GM12801 (cell line): Measurements from ENCODE around the gene MLPH.

Experiments
- CTCF ChIP-seq: IDR thresholded peaks from one replicate; pipeline ENCODE4 v1.5.1; 2011; ENCODE audit warnings: control low read depth; ENCODE audit not compliant: insufficient read length; ENCODE audit errors: extremely low read depth

The MLPH gene

DNA sequence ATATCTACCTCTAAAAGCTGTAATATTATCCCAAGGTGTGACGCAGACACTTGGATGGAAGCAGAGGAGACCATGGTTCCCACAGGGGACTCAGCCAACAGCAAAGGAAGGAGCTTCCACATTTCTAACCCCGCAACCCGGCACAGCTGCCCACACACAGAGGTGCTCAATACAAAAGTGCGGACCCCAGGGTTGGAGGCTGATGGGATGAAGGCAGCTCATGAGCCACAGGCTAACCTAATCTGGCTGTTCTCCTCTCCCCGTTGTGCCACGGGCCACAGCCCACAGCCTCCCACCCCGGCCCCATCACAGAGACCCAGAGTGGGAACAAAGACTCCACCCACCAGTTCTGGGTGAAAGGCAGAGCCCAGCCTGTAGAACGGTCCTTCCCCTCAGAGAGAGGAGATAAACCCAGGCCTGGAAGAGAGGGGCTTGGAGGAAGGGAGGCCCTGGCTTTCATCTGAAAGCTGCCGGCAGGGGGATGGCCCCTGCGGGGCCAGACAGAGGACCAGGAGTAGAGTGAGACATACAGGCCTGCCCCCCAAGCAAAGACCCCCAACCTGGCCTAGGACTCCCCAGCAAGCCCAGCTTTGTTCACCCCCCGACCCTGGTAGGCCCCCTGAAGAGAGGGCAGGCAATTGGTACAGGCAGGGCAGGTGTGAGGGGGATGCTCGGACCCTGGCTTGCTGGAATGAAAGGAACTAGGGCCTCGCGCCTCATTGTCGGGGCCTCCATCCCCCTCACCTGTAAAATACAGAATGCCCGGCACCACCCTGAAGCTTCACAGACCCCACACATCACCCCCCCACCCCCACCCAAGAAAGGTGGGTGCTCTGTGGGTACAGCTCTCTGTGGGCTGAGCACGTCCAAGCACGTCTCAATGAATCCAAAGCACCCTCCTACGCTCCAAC lies 96.6 kb downstream of the MLPH start:
- TF ChIP-seq CTCF: no peak

DNA sequence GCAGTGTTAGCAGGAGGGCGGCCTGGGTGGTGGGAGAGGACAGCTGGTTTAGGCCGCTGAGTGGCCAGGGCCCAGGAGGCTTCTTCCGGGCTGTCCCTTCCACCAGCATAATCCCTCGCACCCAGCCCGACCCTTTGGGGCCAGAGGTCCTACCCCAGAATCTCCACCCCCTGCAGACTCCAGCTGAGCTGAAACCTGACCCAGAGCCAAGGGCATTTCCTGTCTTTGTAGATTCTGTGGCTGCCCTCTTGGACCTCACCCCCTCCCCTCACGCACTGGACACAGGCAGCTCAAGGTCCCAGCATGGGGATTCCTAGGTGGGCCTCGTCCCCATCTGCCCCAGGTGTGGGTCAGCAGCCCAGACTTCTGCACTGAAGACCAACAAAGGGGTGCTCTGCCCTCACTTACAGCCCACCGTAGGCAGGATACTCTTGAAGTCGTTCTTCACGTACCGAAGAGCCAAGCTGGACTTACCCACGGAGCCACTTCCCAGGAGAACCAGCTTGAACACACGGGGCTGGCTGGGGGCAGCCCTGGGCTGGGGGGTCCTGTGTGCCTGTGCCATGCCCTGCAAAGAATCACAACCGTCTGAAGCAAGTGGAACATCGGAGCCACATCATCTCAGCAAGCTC lies 98.7 kb downstream of the MLPH start:
- no peak for TF ChIP-seq CTCF

DNA sequence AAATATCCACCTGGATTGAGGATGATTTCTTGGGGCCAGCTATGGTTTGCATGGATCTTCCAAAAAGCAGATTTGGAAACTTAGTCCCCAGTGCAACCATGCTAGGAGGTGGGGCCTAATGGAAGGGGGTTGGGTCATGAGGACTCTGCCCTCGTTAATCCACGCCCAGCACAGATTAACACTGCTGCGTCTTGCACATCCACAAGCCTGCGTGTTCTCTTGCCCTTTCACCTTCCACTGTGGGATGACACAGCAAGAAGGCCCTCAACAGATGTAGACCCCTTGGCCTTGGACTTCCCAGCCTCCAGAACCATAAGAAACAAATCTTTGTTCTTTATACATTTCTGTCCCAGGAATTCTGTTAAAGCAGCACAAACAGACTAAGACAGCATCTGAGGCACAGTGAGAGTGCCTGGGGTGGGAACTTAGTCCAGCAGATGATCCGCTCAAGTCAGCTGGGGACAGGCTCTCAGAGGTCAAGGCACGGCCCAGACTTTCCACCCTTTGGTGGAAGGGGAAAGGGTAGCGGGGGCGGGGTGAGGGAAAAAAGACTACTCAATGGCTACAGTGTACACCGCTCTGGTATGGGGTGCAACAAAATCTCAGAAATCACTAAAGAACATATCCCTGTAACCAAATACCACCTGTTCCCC lies 101.1 kb downstream of the MLPH start:
- no peak for TF ChIP-seq CTCF

DNA sequence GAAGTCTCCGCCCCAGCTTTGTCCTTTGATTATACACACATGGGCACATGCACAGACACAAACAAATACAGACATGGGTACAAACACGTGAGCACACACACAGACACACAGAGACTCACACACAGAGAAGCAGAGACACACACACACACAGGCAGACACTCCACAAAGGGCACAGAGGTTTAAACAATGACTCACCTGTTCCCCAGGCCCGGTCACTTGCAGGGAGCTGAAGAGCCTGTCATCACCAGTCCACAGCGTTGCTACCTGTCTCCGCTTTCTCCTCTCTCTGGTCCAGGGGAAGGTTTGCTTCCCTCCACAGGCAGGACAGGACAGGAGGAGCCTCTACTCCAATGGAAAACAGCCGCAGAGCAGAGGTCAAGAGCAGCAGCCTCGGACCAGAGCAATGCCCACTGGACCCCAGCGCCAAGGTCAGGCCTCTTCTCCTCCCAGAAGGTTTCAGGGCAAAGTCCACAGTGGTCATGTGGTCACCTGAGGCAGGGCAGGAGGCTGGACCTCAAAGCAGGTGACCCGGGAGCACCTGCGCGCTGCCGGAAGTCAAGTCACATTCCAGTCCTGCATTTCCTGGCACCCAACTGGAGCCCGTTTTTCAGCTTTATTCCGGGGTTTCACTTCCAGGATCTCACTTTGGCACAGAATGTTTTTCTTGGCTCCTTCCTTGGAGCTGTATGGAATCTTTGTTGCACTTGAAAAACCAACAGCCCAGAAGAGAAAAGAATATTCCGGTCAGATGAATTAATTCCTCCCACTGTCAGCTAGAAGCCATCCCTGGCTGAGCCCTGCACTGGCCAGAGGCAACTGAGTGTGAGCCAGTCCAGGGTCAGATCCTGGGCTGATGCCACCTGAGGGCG lies 103.5 kb downstream of the MLPH start, which contains the start of gene RAB17:
Gene RAB17 (minus strand): TSS at position 463 of the 869 bp plus-strand sequence. CDS start 4,580 bp downstream, outside the sequence.
- no peak for TF ChIP-seq CTCF

- no peak for TF ChIP-seq CTCF
Observed at GRCh38 chr2:237591141-237591881, 104.3 kb downstream of the MLPH start.

GRCh38 chr2:237592425-237592980 lies 105.5 kb downstream of the MLPH start:
- no peak for TF ChIP-seq CTCF
